A673 (cell line): ENCODE measurements around the gene ORMDL2. TPM values are rescaled to one million over a fixed set of nuclear protein-coding genes. Genes with fewer than 3 reads are reported as not detected.
A peak's percentile ranks its signal among the peaks of the same experiment; 100 is the strongest.

ENCODE experiments used
- Bru-seq: library from RNA; stranded (reverse); fragments of 400-500 nt; gene quantifications from one replicate; lab custom pipeline; 2021; lab: Mats Ljungman, UMichigan
- BruChase-seq, 2 experiments: library from RNA; stranded (reverse); fragments of 400-500 nt; gene quantifications; one replicate each; lab custom pipeline; 2021; lab: Mats Ljungman, UMichigan
- BruUV-seq: library from RNA; stranded (reverse); fragments of 400-500 nt; replicated peaks from 2 replicates; lab custom pipeline; 2021; lab: Mats Ljungman, UMichigan
- CTCF ChIA-PET: fragments of 300-600 bp; sonication (Branson Sonifier 250); formaldehyde crosslinking; loops from one replicate; lab custom pipeline; 2022; ENCODE audit warnings: antibody characterized with exemption; lab: Charles Lee
- POLR2A ChIA-PET: fragments of 300-600 bp; sonication (Branson Sonifier 250); formaldehyde crosslinking; loops from one replicate; lab custom pipeline; 2022; ENCODE audit warnings: antibody characterized with exemption; ENCODE audit not compliant: low non-redundant PET; lab: Charles Lee
- DNase-seq: peaks from one replicate; pipeline ENCODE4 v3.0.0-alpha.2; 2015; ENCODE audit warnings: low spot score
- H3K27ac ChIP-seq: fragments of 200-600 bp; sonication (generic); 2 replicates; pipeline ENCODE4 v1.5.1; 2016; ENCODE audit warnings: mixed run types, low read depth, mild to moderate bottlenecking, mixed read lengths, antibody characterized with exemption, low read length; ENCODE audit not compliant: poor library complexity, severe bottlenecking
- H3K27me3 ChIP-seq: fragments of 200-600 bp; sonication (generic); replicated peaks from 2 replicates; pipeline ENCODE4 v1.6.1; 2017; ENCODE audit warnings: mixed run types, low read depth, mild to moderate bottlenecking, mixed read lengths, antibody characterized with exemption, low read length; ENCODE audit not compliant: insufficient read depth, poor library complexity
- H3K36me3 ChIP-seq: fragments of 200-600 bp; sonication (generic); 2 replicates; pipeline ENCODE4 v1.6.1; 2016; ENCODE audit warnings: mixed run types, mild to moderate bottlenecking, mixed read lengths, antibody characterized with exemption, low read length; ENCODE audit not compliant: insufficient read depth, poor library complexity, severe bottlenecking
- H3K4me1 ChIP-seq: fragments of 200-600 bp; sonication (generic); 2 replicates; pipeline ENCODE4 v1.6.1; 2017; ENCODE audit warnings: mixed run types, mild to moderate bottlenecking, mixed read lengths, antibody characterized with exemption, low read length; ENCODE audit not compliant: insufficient read depth, poor library complexity, severe bottlenecking
- H3K4me3 ChIP-seq: fragments of 200-600 bp; sonication (generic); 2 replicates; pipeline ENCODE4 v1.5.1; 2016; ENCODE audit warnings: low read depth, mixed run types, mild to moderate bottlenecking, mixed read lengths, low read length; ENCODE audit not compliant: poor library complexity, severe bottlenecking
- H3K9me3 ChIP-seq: fragments of 200-600 bp; sonication (generic); 2 replicates; pipeline ENCODE4 v1.6.1; 2016; ENCODE audit warnings: mixed run types, low read depth, mild to moderate bottlenecking, mixed read lengths, antibody characterized with exemption, low read length; ENCODE audit not compliant: poor library complexity, severe bottlenecking
- CTCF ChIP-seq: fragments of 300-800, 200-600 bp; sonication (generic); conservative IDR thresholded peaks from 2 replicates; pipeline ENCODE4 v1.5.1; 2017; ENCODE audit warnings: low read depth, mild to moderate bottlenecking, antibody characterized with exemption, low read length, moderate library complexity, mixed read lengths
- EZH2 ChIP-seq: fragments of 200-600 bp; sonication (generic); IDR thresholded peaks from 2 replicates; pipeline ENCODE4 v1.6.1; 2017; ENCODE audit warnings: borderline replicate concordance, low read depth, mild to moderate bottlenecking, mixed read lengths, antibody characterized with exemption, low read length; ENCODE audit not compliant: poor library complexity, severe bottlenecking
- intact Hi-C: fragments of 100-400 bp; cut with micrococcal nuclease; formaldehyde crosslinking; loops from one replicate; pipeline ENCODE4 v1.10.0; 2022; ENCODE audit not compliant: unreplicated experiment
- long read RNA-seq: library from polyadenylated mRNA; stranded (forward); transcript quantifications from one replicate; pipeline ENCODE4 v2.0.0, GENCODE V29; 2022
- total RNA-seq: library from RNA; stranded (reverse); gene quantifications from 2 replicates; pipeline ENCODE4 v1.2.3, GENCODE V29; 2021

ORMDL2 gene
- total RNA-seq = 32.3 and 35.4 TPM in 2 replicates
- percentile 81 among the genes with signal in this experiment for Bru-seq, nascent RNA
- BruChase-seq, experiment 1, labeled RNA remaining after a 2-hour chase = percentile 66 among the genes with signal in this experiment
- percentile 71 among the genes with signal in this experiment for BruChase-seq, experiment 2, labeled RNA remaining after a 6-hour chase
- long read RNA-seq, transcript ORMDL2-201 (4 exons, 2,141 nt) = major isoform, 32 of 33 reads
- long read RNA-seq, partial matches to known transcripts = 0 of 33 reads
- long read RNA-seq, other reads (novel, unspliced or antisense) = 1 of 33 reads

GRCh38 chr12:55817345-55818139 is at the start of gene ORMDL2, which contains the start of gene SARNP:
Gene ORMDL2, plus strand, starts transcription at chr12:55818041. Its CDS starts 959 bp downstream, at chr12:55819000.
Gene SARNP, minus strand, starts transcription at chr12:55817724. Its CDS starts 23 bp downstream, at chr12:55817701.
- POLR2A ChIA-PET = interaction anchor here (1.4 kb wide), 1 partner anchor 12 kb away, joined by 15 read pairs; the partner anchor contains the start of gene DNAJC14
- H3K36me3 ChIP-seq = peaks cover 60% of the 10 kb centered on the region
- BruUV-seq = no TSS peak
- peaks cover 17% of the 10 kb centered on the region for H3K4me1 ChIP-seq
- peak within 1 kb of the TSS; percentile 75 for H3K27ac ChIP-seq
- intact Hi-C loops = loop anchor here (5.0 kb wide), 2 partner anchors 80 to 225 kb away; partner anchors contain the start of gene RPS26
- no peak for TF ChIP-seq CTCF
- TF ChIP-seq EZH2 = no peak
- no peaks in the 10 kb centered on the region for H3K9me3 ChIP-seq
- DNase-seq = peak; percentile 100
- CTCF ChIA-PET = interaction anchor here (0.5 to 1.5 kb wide), 8 partner anchors 31 to 372 kb away, joined by 3 to 10 read pairs (median 4); partner anchors contain the start of gene SMARCC2
- no peaks in the 10 kb centered on the region for H3K27me3 ChIP-seq
- peak within 1 kb of the TSS; percentile 71 for H3K4me3 ChIP-seq

GRCh38 chr12:55771736-55772135 is 46.1 kb upstream of the ORMDL2 start:
- H3K9me3 ChIP-seq = no peaks in the 10 kb centered on the region
- CTCF ChIA-PET = no interaction called here
- intact Hi-C loops = no loop called here
- H3K4me1 ChIP-seq = no peaks in the 10 kb centered on the region
- TF ChIP-seq EZH2 (no peak), CTCF (no peak)
- BruUV-seq = no TSS peak
- POLR2A ChIA-PET = no interaction called here
- DNase-seq = no peak
- peaks cover 48% of the 10 kb centered on the region for H3K36me3 ChIP-seq
- H3K27ac ChIP-seq = no peak overlapping the region
- H3K27me3 ChIP-seq = no peaks in the 10 kb centered on the region
- H3K4me3 ChIP-seq = no peak overlapping the region

- BruUV-seq = no TSS peak
- intact Hi-C loops = no loop called here
Measured at GRCh38 chr12:55777856-55778255, 40.0 kb upstream of the ORMDL2 start.

More at GRCh38 chr12:55777856-55778255, 40.0 kb upstream of the ORMDL2 start:
- Histone ChIP-seq H3K36me3 (peaks cover 60% of the 10 kb centered on the region), H3K27me3 (no peaks in the 10 kb centered on the region), H3K4me1 (no peaks in the 10 kb centered on the region), H3K4me3 (no peak overlapping the region), H3K9me3 (no peaks in the 10 kb centered on the region), H3K27ac (no peak overlapping the region)
- no peak for DNase-seq
- TF ChIP-seq EZH2 = no peak
- no peak for TF ChIP-seq CTCF
- ChIA-PET CTCF (no interaction called here), POLR2A (interaction anchor here (0.6 kb wide), 1 partner anchor 1253 kb away, joined by 3 read pairs; no protein-coding TSS in a partner anchor)
